Measurements from ENCODE around the gene NES.

Gene NES

GRCh38 chr1:156682166-156682890, 5.1 kb upstream of the NES start:
- no peak for DNase-seq (ENCODE audit: low read depth in 2 of 2)

GRCh38 chr1:156681196-156681960, 4.2 kb upstream of the NES start:
- DNase-seq (ENCODE audit: low read depth in 2 of 2): no peak

DNA sequence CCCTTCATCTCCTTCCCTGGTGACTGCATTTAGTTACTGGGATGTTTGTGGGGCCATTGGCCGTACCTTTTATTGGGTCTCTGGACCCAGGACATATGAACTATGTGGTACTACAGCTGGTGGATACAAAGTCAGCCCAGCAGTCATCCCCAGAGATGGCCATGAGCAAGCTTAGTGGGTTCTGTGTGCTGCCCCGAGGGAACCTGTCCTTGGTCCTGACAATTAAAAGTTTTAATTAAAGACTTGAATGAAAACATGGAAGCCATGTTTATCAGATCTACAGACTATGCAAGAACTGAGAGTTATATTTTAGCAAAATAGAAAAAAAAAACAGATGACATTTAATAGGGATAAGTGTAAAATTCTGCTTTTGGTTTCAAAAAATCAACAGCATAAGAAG, 2.8 kb upstream of the NES start:
- no peak for DNase-seq (ENCODE audit: low read depth in 2 of 2)

DNA sequence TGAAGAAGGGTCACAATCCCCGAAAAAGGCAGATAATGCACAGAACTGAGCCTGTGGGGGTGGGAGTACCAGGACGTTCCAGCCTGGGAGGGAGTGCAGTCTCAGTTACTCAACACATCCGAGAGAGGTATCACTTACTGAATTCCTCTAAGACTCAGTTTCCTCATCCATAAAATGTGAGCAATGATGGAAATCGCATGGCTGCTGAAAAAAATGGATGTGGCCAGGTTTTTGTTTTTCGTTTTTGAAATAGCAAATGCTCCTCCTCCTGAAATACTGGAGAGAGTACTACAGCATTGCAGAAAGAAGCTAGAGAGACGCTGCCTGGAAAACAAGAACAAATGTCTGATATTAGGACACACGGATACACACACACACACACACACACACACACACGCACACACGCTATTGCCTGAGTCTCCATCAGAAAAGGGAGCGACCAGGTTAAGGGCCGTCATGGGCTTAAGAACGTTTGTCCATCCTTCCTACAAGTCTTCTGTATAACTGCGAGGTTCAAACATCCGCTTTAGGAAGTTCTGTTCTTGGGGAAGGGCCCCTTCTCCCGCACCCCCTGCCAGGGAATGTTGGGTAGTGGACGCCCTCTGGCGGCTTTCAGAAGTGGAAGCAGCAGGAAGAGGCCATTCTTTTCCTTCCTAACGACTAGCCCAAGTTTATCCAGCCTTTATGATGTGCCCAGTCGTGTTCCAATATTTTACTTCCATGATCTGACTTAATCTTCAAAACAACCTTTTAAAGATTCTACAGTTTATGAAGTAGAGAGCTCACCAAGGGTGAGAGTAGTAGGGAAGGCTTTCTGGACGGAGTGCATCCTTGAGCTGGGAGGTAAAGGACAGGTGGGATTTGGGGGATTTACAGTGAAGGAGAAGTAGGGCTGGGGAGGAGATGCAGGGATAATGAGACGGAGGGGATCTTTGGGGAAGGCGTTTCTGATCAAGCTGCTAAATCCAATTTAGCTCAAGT, 699 bp upstream of the NES start:
- DNase-seq (ENCODE audit: low read depth in 2 of 2): no peak

- no peak for DNase-seq (ENCODE audit: low read depth in 2 of 2)
Observed at GRCh38 chr1:156676114-156676819, 940 bp downstream of the NES start.

- DNase-seq (ENCODE audit: low read depth in 2 of 2): no peak
Observed at GRCh38 chr1:156675210-156676113, 1.7 kb downstream of the NES start.

GRCh38 chr1:156673387-156674121, 3.7 kb downstream of the NES start:
- no peak for DNase-seq (ENCODE audit: low read depth in 2 of 2)

- no peak for DNase-seq (ENCODE audit: low read depth in 2 of 2)
Observed at GRCh38 chr1:156671804-156672203, 5.4 kb downstream of the NES start.

DNA sequence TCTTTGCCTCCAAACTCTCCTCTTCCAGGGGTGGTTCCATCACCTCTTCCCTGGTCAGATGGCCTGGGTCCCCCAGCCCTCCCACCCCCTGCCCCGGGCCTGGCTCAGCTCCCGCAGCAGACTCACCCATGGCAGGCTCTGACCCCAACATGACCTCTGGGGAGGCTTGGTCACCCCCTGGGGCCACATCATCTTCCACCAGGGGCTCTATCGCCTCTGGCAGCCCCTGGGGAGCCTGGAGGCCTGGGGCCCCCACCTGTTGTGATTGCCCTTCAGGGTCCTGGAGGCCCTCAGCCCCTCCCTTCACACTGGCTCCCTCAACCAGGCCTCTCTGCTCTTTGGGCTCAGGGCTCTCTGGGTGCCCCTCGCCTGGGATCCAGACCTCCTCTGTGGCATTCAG, 6.4 kb downstream of the NES start:
- no peak for DNase-seq (ENCODE audit: low read depth in 2 of 2)

DNA sequence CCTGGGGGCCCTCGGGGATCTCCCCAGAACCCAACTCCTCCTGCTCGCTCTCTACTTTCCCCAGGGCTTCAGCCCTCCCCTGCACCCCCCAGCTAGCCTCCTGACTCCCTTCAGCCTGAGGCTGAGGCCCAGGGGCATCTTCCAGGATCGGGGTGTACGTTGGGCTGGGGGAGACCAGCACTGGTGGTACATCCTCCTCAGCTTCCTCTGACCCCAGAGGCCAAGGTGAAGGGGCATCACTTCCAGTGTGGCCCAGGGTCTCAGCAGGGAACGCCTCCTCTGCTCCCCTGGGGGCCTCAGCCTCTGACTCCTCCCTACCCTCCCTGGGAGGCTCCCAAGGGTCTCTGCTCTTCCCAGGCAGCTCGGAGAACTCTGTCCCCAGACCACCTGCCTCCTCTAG, 6.8 kb downstream of the NES start:
- DNase-seq (ENCODE audit: low read depth in 2 of 2): no peak

GRCh38 chr1:156669794-156670193, 7.4 kb downstream of the NES start:
- DNase-seq (ENCODE audit: low read depth in 2 of 2): no peak

DNA sequence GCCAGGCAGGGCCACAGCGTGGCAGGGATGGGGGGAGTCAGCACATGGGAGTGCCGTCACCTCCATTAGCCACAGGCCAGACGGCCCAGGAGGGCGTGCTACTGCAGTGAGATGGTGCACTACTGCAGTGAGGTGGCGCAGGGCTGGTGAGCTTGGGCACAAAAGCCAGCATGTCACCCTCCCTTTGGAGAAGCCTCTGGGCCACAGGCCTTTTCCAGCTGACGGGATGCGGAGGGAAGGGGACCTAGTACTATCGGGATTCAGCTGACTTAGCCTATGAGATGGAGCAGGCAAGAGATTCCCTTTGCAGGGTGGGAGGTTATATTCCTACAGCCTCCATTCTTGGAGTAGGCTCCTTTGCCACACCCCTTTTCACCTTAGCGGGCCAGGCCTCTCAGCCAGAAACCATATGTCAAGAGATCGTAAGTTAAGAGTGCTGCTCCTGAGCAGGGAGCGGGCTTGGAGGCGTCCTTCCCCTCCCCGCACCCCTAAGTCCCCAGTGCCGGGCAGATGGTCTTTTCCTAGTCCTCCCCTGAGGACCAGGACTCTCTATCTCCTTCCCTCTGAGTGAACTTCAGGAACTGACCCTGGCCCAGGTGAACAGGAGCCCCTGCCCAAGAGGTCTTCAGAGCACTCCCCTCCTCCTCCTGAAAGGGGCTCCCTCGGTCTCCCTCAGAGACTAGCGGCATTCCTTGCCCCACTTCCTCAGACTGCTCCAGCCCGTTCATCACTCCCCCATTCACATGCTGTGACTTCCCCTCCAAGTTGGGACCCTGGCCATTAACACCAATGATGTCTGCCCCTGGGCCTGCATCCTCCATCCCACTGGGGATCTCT, 8.2 kb downstream of the NES start:
- no peak for DNase-seq (ENCODE audit: low read depth in 2 of 2)

- no peak for DNase-seq (ENCODE audit: low read depth in 2 of 2)
Observed at GRCh38 chr1:156667968-156668709, 9.1 kb downstream of the NES start.

- DNase-seq (ENCODE audit: low read depth in 2 of 2): no peak
Observed at GRCh38 chr1:156667610-156667967, 9.6 kb downstream of the NES start.

DNA sequence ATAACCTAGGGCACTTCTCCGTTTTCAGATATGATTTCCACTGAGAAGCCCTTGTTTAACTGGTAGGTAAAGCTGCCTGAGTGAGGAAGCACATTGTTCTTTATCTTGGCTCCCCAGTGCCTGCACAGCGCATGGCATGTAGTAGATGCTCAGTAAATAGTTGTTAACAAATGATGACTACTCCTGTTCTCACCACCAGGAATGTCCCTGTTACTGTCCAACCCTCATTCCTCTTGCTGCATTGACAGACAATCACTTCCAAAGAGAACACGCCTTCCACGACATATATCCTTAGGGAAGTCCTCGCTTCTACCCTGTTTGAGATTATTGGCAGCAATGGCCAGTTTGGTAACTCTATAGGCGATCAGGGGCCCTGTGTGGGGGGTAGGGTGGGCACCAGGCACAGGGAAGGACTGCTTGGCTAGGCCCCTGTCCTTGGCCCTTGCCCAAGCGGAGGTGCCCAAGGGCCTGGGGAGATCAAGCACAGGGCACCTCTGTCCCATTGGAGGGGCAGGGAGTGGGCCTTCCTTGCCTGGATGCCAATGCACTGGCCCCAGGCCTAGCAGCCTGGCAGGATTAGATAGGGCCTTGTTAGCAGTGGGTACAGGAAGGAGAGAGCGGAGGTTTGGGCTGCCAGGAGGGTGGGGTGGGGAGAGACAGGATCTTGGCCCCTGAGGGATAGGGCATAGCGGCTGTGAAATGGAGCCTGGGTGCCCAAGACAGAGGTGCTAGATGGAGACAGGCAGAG, 10.2 kb downstream of the NES start:
- no peak for DNase-seq (ENCODE audit: low read depth in 2 of 2)

- no peak for DNase-seq (ENCODE audit: low read depth in 2 of 2)
Observed at GRCh38 chr1:156665539-156665938, 11.7 kb downstream of the NES start.

- DNase-seq (ENCODE audit: low read depth in 2 of 2): no peak
Observed at GRCh38 chr1:156664767-156665411, 12.3 kb downstream of the NES start.
